Rectal smooth muscle tissue (tissue), 1 donor: ENCODE results near the gene MATN3.

Source experiments
- H3K27ac ChIP-seq: one replicate; pipeline ENCODE4 v1.7.0; 2013; ENCODE audit warnings: low read depth, low read length, inconsistent platforms
- H3K27me3 ChIP-seq: one replicate; pipeline ENCODE4 v1.7.0; 2013; ENCODE audit warnings: low read length; ENCODE audit not compliant: control insufficient read depth, insufficient read depth
- H3K36me3 ChIP-seq: one replicate; pipeline ENCODE4 v1.7.0; 2013; ENCODE audit warnings: low read length; ENCODE audit not compliant: control insufficient read depth, insufficient read depth
- H3K4me1 ChIP-seq: one replicate; pipeline ENCODE4 v1.7.0; 2013; ENCODE audit warnings: low read length; ENCODE audit not compliant: control insufficient read depth, insufficient read depth
- H3K4me3 ChIP-seq: one replicate; pipeline ENCODE4 v1.7.0; 2013; ENCODE audit warnings: low read length
- H3K9ac ChIP-seq: one replicate; pipeline ENCODE4 v1.7.0; 2013; ENCODE audit warnings: low read length

Gene MATN3

DNA sequence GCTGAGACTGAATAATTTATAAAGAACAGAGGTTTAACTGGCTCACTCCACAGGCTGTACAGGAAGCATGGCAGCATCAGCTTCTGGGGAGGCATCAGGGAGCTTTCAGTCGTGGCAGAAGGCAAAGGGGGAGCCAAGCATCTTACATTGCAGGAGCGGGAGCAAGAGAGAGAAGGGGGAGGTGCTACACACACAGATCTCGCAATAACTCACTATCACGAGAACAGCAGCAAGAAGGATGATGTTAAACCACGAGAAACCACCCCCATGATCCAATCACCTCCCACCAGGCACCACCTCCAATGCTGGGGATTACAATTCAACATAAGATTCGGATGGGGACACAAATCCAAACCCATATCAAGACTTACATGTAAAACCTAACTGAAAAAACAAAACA is 17.8 kb upstream of the MATN3 start:
- Histone ChIP-seq H3K27ac (no peak overlapping the region), H3K36me3 (peaks cover 36% of the 10 kb centered on the region), H3K4me1 (peaks cover 15% of the 10 kb centered on the region)

GRCh38 chr2:20027705-20028434 is 15.4 kb upstream of the MATN3 start:
- Histone ChIP-seq H3K4me3 (no peak overlapping the region), H3K36me3 (peaks cover 15% of the 10 kb centered on the region), H3K27me3 (no peaks in the 10 kb centered on the region), H3K9ac (no peak overlapping the region), H3K27ac (peak overlapping the region; percentile 57), H3K4me1 (peaks cover 3% of the 10 kb centered on the region)

More for the DNA sequence above, 17.8 kb upstream of the MATN3 start:
- Histone ChIP-seq H3K27me3 (no peaks in the 10 kb centered on the region), H3K4me3 (no peak overlapping the region), H3K9ac (no peak overlapping the region)

- H3K36me3 ChIP-seq = peaks cover 12% of the 10 kb centered on the region
- peaks cover 3% of the 10 kb centered on the region for H3K4me1 ChIP-seq
- peak overlapping the region; percentile 57 for H3K27ac ChIP-seq
- no peaks in the 10 kb centered on the region for H3K27me3 ChIP-seq
- no peak overlapping the region for H3K4me3 ChIP-seq
- H3K9ac ChIP-seq = no peak overlapping the region
These were observed 14.8 kb upstream of the MATN3 start for GRCh38 chr2:20027260-20027677.

- Histone ChIP-seq H3K36me3 (peaks cover 4% of the 10 kb centered on the region), H3K9ac (no peak overlapping the region), H3K27ac (no peak overlapping the region), H3K4me3 (no peak overlapping the region), H3K4me1 (peaks cover 3% of the 10 kb centered on the region), H3K27me3 (no peaks in the 10 kb centered on the region)
These were observed 12.8 kb upstream of the MATN3 start for GRCh38 chr2:20025065-20025786.

GRCh38 chr2:20023688-20024087 is 11.2 kb upstream of the MATN3 start:
- no peaks in the 10 kb centered on the region for H3K27me3 ChIP-seq
- no peak overlapping the region for H3K4me3 ChIP-seq
- H3K27ac ChIP-seq = no peak overlapping the region
- H3K36me3 ChIP-seq = peaks cover 2% of the 10 kb centered on the region
- H3K9ac ChIP-seq = no peak overlapping the region
- H3K4me1 ChIP-seq = peaks cover 6% of the 10 kb centered on the region

DNA sequence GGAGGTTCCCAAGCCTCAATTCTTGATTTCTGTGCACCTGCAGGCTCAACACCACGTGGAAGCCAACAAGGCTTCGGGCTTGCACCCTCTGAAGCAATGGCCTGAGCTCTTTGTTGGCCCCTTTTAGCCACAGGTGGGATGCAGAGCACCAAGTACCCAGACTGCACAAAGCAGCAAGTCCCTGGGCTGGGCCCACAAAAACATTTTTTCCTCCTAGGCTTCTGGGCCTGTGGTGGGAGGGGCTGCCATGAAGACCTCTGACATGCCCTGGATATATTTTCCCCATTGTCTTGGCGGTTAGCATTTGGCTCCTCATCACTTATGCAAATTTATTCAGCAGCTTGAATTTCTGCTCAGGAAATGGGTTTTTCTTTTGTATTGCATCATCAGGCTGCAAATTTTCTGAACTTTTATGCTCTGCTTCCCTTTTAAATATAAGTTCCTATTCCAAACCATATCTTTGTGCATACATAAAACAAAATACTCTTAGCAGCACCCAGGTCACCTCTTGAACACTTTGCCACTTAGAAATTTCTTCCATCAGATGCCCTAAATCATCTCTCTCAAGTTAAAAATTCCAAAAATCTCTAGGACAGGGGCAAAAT is 9.0 kb upstream of the MATN3 start:
- H3K36me3 ChIP-seq = no peaks in the 10 kb centered on the region
- H3K4me3 ChIP-seq = no peak overlapping the region
- H3K4me1 ChIP-seq = peaks cover 6% of the 10 kb centered on the region
- H3K27me3 ChIP-seq = no peaks in the 10 kb centered on the region
- H3K27ac ChIP-seq = no peak overlapping the region
- no peak overlapping the region for H3K9ac ChIP-seq

- Histone ChIP-seq H3K27me3 (no peaks in the 10 kb centered on the region), H3K4me1 (peaks cover 6% of the 10 kb centered on the region), H3K27ac (no peak overlapping the region), H3K4me3 (no peak overlapping the region), H3K36me3 (no peaks in the 10 kb centered on the region), H3K9ac (no peak overlapping the region)
These were observed 7.3 kb upstream of the MATN3 start for GRCh38 chr2:20019747-20020146.

DNA sequence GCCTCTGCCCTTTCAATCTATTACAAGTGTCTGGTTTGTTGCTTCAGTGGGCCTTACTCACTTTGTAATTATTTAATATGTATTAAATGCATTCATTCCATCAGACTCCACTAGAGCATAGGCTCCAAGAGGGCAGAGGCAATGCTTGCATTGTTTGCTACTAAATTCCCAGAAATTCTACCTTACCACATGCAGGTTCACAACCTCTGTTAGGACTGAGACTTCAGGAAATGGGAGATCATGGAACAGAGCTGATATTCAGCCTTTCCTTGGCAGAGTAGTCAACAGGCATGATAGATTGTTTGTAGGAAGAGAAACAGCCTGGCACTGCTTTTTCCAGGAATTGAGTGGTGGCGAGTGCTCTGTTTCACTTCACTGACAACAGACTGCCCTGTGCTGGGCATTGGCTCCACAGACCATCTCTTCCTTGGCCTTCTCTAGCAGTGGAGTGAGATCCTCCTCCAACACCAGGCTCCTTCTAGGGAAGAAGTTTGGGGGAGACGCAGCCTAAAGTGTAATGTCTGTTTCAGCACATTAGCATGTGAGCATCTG is 6.2 kb upstream of the MATN3 start:
- Histone ChIP-seq H3K36me3 (no peaks in the 10 kb centered on the region), H3K9ac (no peak overlapping the region), H3K4me1 (peaks cover 6% of the 10 kb centered on the region), H3K27ac (peak overlapping the region; percentile 24), H3K4me3 (no peak overlapping the region), H3K27me3 (no peaks in the 10 kb centered on the region)

DNA sequence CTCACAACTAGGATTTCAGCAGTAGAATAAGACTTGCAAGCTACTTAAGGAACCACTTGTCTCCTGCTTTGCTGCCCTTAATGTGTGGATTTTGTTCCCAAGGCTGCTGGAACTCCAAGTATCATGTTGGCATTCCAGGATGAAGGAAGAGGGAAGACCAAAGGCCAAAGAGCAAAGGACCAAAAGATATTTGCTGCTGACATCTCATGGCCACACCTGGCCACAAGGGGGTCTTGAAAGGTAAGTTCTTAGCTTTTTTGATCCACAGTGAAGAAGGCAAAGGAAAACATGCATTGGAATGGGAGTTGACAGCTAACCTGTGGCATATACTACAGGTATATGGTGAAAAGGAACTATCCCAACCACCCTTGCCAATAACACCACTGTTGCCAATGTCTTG is 3.9 kb upstream of the MATN3 start:
- H3K4me3 ChIP-seq = no peak overlapping the region
- no peaks in the 10 kb centered on the region for H3K36me3 ChIP-seq
- no peak overlapping the region for H3K27ac ChIP-seq
- no peaks in the 10 kb centered on the region for H3K27me3 ChIP-seq
- H3K9ac ChIP-seq = no peak overlapping the region
- peaks cover 6% of the 10 kb centered on the region for H3K4me1 ChIP-seq

DNA sequence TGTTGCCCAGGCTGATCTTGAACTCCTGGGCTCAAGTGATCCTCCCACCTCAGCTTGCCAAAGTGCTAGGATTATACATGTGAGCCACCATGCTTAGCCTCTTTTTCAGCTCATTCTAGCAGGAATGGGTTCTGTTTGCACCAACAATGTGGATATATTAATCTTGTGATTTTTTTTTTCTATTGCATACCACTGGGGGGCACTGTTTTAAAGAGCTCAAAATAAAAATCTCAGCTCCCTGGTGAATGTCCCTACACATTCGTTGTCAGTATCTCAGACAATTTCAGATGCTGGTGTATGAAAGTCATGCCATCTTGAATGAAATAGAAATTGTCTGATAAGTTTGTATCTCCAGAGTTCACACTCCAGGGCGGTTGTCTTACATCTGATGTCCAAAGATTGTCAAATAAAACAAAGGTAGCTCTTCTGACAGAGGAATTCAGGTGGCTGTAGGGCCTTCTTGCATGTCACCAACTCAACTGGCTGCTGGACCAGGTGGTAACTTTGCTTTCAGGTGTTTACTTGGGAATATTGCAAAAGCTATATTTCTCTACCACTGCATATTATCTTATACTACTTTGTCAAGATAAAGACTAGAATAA is 3.1 kb upstream of the MATN3 start:
- H3K27me3 ChIP-seq = no peaks in the 10 kb centered on the region
- H3K27ac ChIP-seq = no peak overlapping the region
- H3K4me1 ChIP-seq = peaks cover 6% of the 10 kb centered on the region
- no peak overlapping the region for H3K4me3 ChIP-seq
- H3K9ac ChIP-seq = no peak overlapping the region
- no peaks in the 10 kb centered on the region for H3K36me3 ChIP-seq

DNA sequence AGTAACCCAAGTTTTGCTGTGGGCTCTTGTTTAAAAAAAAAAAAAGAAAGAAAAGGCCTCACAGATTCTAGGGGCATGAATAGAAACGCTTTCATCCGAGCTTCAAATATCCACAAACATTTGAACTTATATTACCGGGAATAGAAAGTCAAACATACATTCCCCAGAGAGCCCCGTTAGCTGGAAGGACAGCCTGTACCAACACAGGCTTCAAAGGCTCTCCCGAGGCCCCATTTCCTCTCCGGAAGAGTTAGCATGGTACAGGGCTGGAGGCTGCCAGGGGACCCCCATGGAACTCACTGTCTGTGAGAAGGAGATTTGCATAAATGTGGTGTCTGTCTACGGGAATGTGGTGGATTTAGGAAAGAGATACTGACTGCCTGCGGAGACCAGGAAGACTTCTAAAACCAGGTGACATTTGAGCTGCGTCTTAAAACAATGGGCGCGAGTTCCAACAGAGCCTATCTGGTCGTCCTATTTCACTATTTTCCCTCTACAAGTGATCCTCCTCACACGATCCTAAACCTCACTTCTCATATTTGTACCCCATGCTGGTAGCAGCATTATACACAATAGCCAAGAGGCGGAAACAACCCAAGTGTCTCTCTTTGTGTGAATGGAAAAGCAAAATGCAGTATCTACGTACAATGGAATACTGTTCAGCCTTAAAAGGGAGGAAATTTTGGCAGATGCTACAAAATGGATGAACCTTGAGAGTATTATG is 820 bp upstream of the MATN3 start:
- no peak overlapping the region for H3K9ac ChIP-seq

DNA sequence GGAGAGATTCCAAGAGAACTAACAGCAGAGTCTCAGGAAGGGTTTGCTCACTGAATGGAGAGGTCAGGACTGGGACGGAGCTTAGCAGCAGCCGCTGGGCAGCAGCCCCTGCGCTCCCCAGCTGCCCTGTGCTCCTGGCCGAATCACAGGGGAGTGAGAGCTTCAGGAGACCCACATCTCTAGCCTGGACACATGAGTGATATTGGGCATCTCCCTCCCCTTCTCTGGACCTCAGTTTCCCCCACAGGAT is 511 bp downstream of the MATN3 start:
- no peaks in the 10 kb centered on the region for H3K4me1 ChIP-seq
- H3K4me3 ChIP-seq = peak overlapping the region; percentile 69
- no peaks in the 10 kb centered on the region for H3K27me3 ChIP-seq
- H3K9ac ChIP-seq = no peak overlapping the region
- H3K36me3 ChIP-seq = no peaks in the 10 kb centered on the region
- no peak overlapping the region for H3K27ac ChIP-seq

More for the DNA sequence above, 820 bp upstream of the MATN3 start:
- peak overlapping the region; percentile 69 for H3K4me3 ChIP-seq
- H3K4me1 ChIP-seq = no peaks in the 10 kb centered on the region
- H3K27me3 ChIP-seq = no peaks in the 10 kb centered on the region
- no peak overlapping the region for H3K27ac ChIP-seq
- H3K36me3 ChIP-seq = no peaks in the 10 kb centered on the region
